Activated CD8-positive, alpha-beta memory T cell treated with anti-CD3 and anti-CD28 coated beads, Interleukin-2, amount 50 U/mL, for 4 hours (primary cell): ENCODE data around the gene LRRC17.

Experiments used
- DNase-seq: peaks from one replicate; pipeline ENCODE4 v3.0.0-alpha.2; 2020

The LRRC17 gene, protein sequence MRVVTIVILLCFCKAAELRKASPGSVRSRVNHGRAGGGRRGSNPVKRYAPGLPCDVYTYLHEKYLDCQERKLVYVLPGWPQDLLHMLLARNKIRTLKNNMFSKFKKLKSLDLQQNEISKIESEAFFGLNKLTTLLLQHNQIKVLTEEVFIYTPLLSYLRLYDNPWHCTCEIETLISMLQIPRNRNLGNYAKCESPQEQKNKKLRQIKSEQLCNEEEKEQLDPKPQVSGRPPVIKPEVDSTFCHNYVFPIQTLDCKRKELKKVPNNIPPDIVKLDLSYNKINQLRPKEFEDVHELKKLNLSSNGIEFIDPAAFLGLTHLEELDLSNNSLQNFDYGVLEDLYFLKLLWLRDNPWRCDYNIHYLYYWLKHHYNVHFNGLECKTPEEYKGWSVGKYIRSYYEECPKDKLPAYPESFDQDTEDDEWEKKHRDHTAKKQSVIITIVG

DNA sequence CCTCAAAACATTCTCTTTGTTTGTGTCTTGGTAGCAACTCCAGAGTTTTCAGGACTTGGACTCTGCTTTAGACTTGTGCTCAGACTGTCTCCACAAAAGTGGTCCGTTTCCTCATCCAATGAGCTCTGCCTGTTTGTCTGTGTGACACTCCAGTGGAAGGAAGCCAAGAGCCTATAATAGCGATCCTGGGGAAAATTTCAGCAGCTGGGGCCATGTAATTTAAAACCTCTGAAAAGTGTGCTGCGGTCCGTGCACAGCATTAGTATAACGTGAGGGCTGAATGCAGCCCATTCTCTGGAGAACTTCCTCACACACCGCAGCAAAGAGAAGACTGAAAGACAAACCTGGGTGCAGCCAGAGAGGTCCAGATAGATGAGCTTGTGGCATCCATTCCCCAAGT, at the start of gene LRRC17:
Gene LRRC17, plus strand, starts transcription at position 259 of the 400 bp plus-strand sequence. CDS start 20,914 bp downstream, outside the sequence.
- DNase-seq = no peak

DNA sequence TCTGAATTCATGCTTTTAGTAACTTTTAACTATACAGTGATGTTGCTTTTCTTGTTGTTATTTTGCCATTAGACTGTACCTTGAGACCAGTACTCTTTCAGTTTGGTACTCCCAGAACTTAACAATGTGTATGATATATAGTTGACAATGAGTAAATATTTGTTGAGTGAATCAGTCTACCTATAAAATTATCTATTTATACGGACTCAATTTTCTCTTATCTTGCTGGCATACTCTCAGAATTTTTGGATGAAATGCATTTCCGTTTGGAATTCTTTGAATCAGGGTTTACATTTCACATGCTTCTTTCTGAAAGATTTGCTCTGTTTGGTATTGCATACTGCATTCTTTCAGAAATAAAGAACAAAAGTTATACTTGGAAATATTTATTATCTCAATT, 47.8 kb upstream of the LRRC17 start:
- no peak for DNase-seq

DNA sequence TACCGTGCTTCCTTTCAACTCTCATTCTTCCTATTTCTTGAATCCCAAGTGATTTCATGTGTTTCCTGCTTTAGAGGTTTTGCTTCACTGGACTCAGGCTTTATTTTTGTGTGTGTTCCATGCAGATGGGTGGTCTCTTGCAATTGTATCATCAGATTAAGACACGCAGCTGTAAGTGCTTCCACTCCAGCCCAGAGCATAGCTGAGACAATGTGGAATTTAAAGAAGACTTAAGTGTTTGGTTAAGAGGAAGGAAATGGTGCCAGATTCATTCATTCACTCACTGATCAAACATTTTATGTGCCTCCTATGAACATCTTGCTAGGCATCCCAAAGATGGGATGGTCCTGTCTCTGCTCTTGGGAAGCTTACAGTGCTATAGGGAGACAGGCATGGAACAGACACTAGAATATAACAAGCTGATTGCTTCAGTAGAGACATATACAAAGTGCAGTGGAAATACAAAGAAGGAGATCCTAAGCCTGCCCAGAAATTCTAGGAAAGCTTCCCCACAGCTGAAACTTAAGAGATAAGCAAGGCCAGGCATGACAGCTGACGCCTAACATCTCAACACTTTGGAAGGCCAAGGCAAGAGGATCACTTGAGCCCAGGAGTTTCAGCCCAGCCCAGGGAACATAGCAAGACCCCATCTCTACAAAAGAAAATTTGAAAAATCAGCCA, 46.1 kb upstream of the LRRC17 start:
- DNase-seq = no peak

DNA sequence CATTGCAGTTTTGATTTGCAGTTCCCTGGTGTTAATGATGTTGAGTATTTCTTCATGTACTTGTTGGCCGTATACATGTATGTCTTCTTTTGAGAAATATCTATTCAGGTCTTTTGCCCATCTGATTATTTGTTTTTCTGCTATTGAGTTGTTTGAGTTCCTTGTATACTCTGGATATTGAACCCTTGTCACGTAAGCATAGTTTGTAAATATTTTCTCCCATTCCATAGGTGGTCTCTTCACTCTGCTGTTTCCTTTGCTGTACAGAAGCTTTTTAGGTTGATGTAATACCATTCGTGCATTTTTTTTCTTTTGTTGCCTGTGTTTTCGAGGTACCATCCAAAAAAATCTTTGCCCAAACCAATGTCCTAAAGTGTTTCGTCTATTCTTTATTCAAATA, 43.6 kb upstream of the LRRC17 start:
- no peak for DNase-seq

DNA sequence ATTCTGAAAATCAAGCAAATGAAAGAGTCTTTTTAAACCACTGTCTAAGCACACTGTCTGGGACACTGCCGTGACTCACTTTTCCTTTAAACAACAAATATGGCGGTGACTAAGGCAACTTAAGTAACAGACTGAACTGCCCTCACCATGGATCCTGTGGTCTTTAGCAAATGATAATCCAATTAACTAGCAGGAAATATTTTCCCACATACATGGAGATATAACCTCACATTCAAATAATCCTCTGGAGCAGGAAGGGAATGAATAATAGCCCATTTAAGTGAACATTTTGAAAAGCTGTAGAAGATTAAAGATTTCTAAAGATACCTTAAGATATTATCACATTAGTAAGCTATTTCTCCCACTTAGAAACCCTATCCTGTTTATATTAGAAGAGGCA, 40.3 kb upstream of the LRRC17 start:
- DNase-seq = no peak

DNA sequence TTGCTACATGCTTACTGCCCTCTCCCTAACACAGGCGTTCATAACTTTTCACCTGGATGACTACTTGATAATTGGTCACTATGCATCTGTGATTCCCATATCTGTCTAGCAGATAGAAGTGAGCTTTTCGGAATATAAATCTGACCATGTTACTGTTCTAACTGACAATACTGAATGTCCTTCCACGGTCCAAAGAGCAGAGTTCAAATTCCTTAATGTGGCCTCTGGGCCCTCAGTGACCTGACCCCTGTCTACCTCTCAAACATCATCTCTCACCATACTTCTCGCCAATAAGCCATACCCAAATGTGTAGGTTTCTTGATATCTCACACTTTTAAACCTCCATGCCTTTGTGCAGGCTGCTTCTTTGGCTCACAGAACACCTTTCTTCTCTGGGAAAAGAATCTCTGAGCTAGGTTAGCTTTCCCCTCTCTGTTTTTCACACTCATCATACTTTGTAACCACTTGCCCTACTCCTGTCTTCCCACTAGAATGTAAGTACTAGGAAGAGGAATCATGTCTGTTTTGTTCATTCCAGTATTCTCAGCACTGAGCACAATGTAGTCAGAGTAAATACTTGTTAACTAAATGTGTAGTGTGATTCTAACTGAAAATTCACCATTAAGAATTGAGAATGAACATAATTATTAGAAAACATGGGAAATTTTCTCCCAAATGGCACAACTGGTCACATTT, 39.2 kb upstream of the LRRC17 start:
- no peak for DNase-seq

DNA sequence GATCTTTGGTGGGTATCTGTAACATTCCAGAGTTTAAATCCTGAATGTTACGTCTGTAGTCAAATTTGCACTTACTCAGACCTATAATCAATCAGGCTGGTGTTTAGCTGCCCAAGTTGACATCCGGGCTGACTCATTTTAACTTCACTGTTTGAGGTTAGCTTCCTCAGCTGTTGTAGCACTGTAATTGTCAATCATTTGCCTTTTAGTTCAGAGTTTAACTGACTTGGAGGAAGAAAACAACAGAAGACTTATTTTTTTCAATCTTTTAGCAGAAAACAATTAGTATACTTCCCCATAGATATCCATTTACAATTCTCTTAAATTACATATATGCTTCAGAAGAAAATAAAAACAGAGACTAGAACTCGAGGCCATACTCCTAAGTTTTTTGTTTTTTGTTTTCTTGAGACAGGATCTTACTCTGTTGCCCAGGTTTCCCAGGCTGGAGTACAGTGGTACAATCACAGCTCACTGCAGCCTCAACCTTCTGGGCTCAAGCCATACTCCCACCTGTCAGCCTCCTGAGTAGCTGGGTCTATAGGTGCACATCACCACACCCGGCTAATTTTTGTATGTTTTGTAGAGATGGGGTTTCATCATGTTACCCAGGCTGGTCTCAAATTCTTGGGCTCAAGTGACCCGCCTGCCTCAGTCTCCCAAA, 38.5 kb upstream of the LRRC17 start:
- DNase-seq = no peak

DNA sequence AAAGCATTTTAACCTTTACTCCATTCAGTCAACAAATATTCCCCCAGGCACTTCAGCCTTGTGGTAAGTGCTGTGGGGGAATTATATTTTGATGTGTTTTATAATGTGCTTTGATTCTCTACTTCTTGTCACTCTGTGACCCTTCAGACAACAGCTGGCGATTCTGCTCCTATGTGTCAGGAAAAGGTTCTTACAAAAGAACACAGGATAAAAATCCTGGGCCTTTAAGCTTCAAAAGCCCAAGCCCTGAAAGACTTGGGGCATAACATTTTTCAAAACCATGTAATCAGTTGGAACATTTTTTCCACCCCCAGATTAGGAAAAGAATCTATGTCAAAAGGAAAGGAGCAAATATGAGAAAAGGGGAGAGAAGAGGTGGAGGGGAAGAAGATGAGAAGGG, 37.8 kb upstream of the LRRC17 start:
- no peak for DNase-seq

DNA sequence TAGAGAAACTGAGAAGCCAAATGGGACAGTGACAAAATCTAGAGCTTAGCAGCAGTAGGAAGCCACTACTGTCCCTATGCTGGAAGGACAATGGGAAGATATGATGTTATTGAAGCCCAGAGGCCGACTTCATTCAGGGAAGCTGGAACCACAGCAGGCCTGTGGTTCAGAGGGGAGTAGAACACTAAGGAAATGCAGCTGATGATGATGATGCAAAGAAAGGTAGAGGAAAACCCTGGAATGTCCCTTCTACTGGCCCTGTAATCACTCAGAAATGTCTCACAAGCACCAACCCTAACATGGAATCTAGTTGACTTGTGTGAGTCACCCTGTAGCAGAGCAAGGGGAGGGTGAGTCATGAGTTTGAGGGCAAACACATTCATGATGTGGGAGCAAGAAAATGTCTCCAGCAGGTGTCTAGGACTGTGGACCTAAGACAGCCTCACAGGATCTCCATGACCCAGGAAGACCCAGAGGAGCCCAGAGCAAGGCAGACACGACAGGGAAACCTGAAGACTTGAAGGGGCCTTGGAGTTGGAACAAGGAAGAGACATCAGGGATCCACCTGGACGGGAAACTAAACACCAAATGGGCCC, 37.0 kb upstream of the LRRC17 start:
- DNase-seq = no peak

DNA sequence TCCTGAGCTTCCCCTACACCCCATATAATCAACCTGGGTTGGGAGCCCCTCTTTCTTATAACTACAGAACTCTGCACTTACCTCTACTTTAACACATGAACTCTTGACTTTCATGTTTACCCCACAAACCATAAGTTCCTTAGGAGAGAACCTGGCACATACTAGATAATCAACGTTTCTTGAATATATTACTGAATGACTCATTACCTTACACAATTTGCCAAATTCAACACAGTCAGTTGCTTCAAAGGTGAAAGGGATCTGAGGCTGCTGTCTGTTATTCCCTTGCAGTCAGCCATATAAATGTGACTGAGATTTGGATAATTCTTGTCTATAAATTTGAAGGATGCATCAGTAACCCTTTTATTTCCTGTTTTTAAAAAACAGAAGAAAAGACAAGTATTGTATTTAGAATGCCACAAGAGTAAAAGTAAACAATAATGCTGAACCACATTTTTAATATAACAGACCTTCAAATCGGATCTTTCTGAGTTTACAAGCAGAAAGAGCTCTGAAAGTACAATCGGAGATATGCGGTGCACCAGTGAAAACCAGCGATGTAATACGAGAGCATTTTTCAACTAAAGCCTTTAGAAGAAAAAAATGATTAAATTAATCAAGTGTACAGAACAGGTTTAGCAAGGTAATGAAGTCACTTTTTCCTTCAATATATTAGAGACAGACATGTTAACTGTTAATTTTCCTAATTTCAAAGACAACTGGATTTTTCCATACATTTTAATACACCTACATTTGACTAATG, 29.5 kb upstream of the LRRC17 start:
- no peak for DNase-seq

DNA sequence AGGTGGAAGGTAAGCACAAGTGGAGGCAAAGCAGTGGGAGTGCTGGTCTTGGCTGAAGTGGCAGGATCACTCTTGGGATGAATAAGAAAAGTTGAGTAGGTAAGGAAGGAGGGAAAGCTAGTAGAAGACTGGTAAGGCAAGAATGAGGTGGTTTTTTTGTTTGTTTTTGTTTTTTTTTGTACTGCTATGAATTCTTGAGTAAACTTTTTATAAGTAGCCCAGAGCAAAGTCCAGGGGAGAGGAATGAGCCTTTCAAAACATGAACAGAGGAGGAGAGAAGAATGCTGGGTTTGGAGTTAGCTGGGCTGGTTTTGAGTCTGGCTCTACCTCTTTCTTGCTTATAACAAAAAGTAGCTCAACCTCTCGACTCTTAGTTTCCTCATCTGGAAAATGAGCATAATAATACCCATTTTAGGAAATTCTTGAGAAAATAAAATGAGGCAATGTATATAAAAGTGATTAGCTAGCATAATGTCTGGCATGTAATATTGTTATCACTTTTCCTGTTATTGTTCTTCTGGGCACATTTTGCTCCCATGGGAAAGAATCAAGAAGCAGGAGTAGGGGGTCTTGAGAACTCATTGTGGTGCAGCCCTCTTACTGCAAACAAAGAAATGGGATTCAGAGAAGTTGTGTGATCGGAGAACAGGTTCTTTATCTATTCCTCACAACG, 24.1 kb upstream of the LRRC17 start:
- DNase-seq = no peak

DNA sequence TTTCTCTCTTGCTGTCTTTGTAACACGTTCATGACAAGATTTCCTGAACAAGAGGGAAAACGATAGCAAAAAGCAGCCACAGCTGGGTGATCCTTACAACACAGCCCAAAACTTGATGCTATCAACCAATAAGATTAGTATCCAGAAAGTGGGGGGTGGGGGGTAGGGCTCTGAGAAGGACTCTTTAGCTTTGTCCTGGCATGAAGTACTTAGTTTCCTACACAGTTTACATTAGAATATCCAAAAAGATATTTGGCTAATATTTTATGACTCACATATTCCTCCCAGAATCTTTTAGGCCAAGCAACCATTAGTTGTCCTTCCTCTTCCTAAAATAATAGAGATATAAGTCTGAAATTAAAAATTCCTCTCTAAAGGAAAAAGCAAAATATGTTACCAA, 22.9 kb upstream of the LRRC17 start:
- no peak for DNase-seq

DNA sequence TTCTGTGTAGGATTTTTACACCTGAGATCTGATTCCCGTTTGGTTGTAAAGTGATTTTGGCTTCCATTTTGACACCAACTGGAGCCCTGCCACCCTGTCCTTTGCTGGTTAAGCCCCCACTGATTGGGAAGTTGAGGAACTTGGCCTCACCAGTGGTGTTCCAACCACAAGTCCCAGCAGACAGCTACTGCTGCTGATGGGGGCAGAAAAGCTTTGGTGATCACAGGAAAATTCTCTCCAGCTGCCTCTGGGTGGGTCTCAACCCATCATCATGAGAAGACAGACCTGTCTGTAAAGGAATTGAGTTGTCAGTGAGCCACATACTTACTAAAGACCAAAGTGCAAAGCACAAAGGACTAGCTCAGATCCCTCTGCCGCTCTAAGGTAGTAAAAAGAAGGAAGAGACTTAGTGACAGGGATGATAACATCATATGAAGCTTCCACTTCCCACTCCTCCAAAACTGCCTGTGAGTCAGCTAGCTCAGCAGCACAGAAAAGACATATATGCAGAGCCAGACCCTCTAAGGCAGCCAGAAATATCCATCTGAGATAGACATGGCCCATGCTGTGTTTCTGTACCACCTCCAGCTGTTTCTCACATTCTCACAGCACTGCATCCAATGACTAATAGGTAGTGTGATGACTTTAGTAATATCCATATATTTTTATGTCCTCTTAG, 22.4 kb upstream of the LRRC17 start:
- DNase-seq = no peak

DNA sequence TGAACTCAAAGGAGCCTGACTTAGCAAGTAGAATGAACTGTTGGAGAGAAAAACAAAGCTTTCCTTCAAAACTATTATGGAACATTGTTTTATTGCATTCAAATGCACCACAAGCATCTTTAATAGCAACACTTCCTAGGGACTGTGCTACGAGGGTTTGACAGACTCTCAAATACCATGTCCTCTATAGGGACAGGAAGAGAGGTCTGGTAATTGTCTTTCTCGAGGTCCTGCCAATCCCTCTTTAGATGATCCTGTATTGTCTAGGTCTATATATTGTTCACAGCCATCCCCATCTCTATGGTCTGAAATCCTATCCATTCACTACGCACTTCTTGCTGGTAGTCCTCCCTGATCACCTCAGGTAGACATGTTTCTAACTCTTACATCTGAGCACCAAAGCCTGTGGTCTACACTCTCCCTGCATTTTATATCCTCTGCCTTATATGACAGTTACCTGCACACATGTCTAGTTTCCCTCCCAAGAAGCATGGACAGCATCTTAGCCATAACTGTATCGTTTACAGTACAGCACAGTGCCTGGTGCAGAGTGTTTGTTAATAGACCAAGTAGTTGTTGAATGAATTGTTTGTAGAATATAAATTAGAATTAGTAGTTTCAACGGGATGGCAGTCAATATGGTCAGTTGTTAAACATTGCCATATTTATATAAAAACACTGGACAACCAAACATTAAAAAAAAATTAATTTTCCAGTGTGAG, 21.7 kb upstream of the LRRC17 start:
- no peak for DNase-seq

DNA sequence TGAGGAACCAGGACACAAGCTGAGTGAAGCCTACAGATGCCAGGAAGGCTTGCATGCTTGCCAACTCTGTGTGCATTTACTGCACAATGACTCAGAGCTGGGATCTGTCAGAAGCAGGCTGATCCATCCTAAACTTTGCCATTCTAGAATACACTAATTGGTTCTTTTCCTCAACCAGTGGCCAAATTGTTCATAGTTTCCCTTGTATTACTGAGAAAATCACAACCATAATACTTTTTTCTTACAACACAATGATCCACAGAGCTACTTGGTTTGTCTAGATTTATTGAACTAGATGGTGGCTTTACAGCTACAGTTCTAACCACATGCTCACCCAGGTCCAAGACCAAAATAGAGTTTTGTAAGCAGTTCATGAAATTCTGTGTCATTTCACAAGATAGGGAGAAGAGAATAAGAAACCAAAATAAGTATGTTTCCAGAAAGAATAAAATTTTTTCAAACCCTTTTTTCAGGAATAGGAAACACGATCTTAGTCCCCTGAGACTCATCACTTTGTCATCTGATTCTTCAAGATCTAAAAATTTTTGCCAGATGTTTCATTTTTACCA, 21.0 kb upstream of the LRRC17 start:
- no peak for DNase-seq

DNA sequence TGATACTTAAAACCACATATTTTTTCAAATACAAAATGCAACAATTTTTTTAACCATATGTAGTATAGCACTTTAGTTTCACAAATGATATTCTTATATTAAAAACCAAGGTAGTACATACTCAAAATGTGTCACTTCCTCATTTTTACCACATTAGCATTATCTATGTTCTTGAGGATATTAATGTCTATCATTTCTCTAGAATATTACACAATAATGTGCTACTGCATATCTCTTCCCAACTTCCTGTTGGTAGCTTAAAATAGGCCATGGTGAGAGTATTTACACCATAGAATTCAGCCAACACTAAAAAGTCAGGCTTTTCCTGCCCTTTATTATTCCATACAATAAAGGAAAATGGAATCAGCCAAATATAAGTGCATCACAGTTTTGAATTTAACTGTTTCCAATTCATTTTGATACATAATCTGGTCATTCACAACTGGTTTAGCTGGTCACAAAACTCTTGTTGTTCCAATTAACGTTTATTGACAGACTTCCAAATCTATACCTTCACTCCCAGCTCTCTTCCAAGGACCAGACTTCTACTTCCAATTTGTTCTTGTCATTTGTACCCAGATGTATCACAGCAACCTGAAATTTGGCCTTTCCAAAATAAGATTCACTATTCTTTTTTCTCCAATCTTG, 20.0 kb upstream of the LRRC17 start:
- DNase-seq = no peak

DNA sequence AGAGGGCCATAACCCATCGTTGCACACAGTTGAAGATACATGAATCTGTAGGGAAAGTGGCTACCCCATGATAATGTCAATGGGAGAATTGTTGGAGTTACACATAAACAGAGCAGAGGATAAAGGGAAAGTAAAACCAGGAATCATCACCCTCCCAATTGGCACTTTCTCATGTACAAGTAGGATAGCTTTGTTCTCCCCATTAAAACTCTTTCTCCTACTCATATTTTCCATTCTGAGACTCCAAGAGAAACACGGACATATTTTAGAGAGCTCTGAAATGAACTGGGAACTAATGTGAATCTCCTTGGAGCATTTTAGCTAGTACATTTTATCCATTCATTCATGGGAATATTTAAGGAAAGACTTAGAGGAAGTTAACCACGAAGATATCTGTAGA, 17.2 kb upstream of the LRRC17 start:
- DNase-seq = no peak

DNA sequence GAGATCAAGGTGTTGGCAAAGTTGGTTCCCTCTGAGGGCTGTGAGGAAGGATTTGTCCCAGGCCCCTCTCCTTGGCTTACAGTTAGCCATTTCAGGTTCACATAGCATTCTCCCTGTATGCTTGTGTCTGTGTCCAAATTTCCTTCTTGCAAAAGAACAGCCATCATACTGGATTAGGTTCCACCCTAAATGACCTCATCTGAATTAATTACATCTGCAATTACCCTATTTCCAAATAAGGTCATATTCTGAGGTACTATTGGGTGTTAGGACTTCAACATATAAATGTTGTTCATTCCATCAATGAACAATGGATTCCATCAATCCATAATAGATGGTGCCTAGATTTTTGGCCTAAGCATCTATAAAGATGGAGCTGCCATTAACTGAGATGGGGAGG, 16.2 kb upstream of the LRRC17 start:
- no peak for DNase-seq

DNA sequence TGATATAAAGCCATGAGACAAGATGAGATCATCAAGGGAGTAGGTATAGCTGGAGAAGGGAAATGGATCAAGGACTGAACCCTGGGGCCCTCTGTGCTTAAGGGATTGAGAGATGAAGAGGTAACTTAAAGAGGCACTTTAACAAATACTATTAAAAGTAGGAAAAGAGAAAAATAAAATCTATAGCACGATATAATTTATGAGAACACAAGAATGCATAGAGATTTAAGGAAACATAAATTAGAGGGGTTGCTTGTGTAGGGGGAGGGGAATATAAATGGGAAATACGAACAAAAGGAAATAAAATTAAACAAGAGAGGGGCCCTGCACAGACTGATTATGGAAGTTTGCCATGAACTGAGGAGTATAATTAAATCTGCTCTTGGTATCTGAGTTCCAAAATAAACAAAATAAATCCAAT, 15.6 kb upstream of the LRRC17 start:
- DNase-seq = no peak
